ENCODE results near the gene PINK1. TPM values are rescaled to one million over a fixed set of nuclear protein-coding genes. Genes with fewer than 3 reads are reported as not detected.
A peak's percentile ranks its signal among the peaks of the same experiment; 100 is the strongest.

PINK1 gene
- total and polyA plus RNA-seq, 2 of the 13 experiments (the other 11 are each of a cell fraction or from before 2014, with no cell fraction given) = 15.3 to 16.1 TPM

DNA sequence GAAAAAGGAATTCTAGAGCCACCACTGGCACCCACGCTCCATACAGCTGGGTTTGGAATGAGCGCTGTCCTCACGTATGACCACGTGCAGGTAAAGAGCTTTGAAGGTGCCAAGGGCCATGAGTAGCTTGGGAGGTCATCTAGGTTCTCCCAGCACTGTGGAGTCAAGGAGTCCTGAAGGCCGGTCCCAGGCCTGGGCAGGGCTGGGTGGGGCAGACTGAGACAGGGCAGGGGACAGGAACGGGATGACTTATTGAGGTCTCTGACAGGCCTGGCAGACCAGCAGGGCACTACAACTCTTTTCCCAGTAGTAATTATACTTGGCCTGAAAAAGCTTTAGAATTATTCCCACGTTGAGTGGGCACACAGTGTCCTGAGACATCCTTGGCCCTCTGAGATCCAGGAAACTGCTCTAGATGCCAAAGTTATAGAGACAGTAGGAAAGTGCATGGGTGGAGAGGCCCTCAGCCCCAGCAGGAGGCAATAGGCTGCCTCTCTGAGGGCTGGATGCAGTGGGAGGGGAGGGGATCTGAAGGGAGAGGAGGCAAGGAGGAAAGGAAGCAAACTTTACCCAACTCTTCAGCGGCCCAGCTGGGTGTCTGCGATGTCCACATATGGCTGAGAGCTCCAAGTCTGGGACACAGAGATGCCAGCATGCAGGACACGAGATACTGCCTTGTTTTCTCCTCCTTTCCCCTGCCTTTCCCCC is 46.2 kb upstream of the PINK1 start:
- no TSS peak for BruUV-seq (replicated peaks)
- in situ Hi-C loops (cut with HindIII; ENCODE audit: extremely low pct_ligation_motif_present, low pct_unique_long_range_greater_than_20kb) (no loop called here), intact Hi-C loops (cut with micrococcal nuclease; ENCODE audit: unreplicated experiment) (no loop called here)
- DNase-seq (ENCODE audit: low spot score) = no peak
- Histone ChIP-seq H3K9ac (ENCODE audit: insufficient read depth, low read depth, low read length) (no peak overlapping the region), H3K4me2 (ENCODE audit: low read depth, low read length) (no peak overlapping the region), H3K27ac (ENCODE audit: extremely low read length, insufficient read depth, low read length) (no peak overlapping the region), H3K79me2 (ENCODE audit: insufficient read depth, low read length) (no peaks in the 10 kb centered on the region), H3K4me1 (ENCODE audit: insufficient read depth, low read length) (peaks cover 34% of the 10 kb centered on the region), H2AFZ (ENCODE audit: low read length) (no peak overlapping the region), H4K20me1 (ENCODE audit: insufficient read depth, low read length) (no peaks in the 10 kb centered on the region), H3K27me3 (ENCODE audit: control insufficient read depth in 1 of 2, insufficient read depth in 2 of 2, low read length in 2 of 2) (peaks cover 1 to 15% of the 10 kb centered on the region in 2 experiments; a peak in 3 of 5 replicates), H3K9me3 (ENCODE audit: low read length) (no peaks in the 10 kb centered on the region), H3K4me3 (replicated peaks in 1 of 3; ENCODE audit: insufficient read depth in 1 of 3, low read depth in 2 of 3, low read length in 3 of 3) (no peak overlapping the region), H3K36me3 (replicated peaks in 1 of 2; ENCODE audit: control insufficient read depth in 1 of 2, insufficient read depth in 2 of 2, low read length in 2 of 2) (no peaks in the 10 kb centered on the region)
- WGBS (ENCODE audit: low lambda C conversion rate) = 32% methylated on average over 8 of the region's 10 CpGs
- no peak for FAIRE-seq
- ATAC-seq = no peak
- POLR2A ChIA-PET = no interaction called here
- CTCF ChIA-PET (ENCODE audit: low intra/inter-chr PET ratio, low total read pairs) = no interaction called here
- TF ChIP-seq HNRNPK (IDR thresholded peaks at IDR 0.05; ENCODE audit: low read depth, low read length, poor library complexity, severe bottlenecking) (peak; percentile 28), HOXA7 (CRISPR knock-in tag; IDR thresholded peaks at IDR 0.05) (no peak)

DNA sequence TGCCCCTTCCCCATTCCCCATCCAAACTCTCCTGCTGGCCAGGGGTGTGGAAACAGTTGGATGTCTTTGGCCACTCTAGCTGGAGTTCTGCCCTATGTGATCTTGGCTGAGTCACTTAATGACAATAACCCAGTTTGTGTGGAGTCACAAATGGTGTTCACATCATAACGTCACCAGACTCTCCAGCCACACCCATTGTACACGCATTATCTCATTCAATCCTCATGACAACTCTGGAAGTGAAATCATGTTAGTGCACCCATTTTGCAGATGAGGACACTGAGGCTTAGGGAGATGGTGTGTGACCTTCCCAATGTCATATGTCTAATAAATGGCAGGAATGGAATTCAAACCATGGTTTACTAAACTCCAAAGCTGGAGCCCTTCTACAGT is 45.6 kb upstream of the PINK1 start:
- FAIRE-seq = no peak
- Histone ChIP-seq H3K27ac (ENCODE audit: extremely low read length, insufficient read depth, low read length) (no peak overlapping the region), H3K36me3 (replicated peaks in 1 of 2; ENCODE audit: control insufficient read depth in 1 of 2, insufficient read depth in 2 of 2, low read length in 2 of 2) (no peaks in the 10 kb centered on the region), H3K9me3 (ENCODE audit: low read length) (no peaks in the 10 kb centered on the region), H3K4me3 (replicated peaks in 1 of 3; ENCODE audit: insufficient read depth in 1 of 3, low read depth in 2 of 3, low read length in 3 of 3) (no peak overlapping the region), H4K20me1 (ENCODE audit: insufficient read depth, low read length) (no peaks in the 10 kb centered on the region), H3K79me2 (ENCODE audit: insufficient read depth, low read length) (no peaks in the 10 kb centered on the region), H3K9ac (ENCODE audit: insufficient read depth, low read depth, low read length) (no peak overlapping the region), H3K27me3 (ENCODE audit: control insufficient read depth in 1 of 2, insufficient read depth in 2 of 2, low read length in 2 of 2) (peaks cover 1 to 15% of the 10 kb centered on the region in 2 experiments; a peak in 3 of 5 replicates), H2AFZ (ENCODE audit: low read length) (no peak overlapping the region), H3K4me1 (ENCODE audit: insufficient read depth, low read length) (peaks cover 34% of the 10 kb centered on the region), H3K4me2 (ENCODE audit: low read depth, low read length) (no peak overlapping the region)
- DNase-seq (ENCODE audit: low spot score) = peak; percentile 21
- in situ Hi-C loops (cut with HindIII; ENCODE audit: extremely low pct_ligation_motif_present, low pct_unique_long_range_greater_than_20kb) (no loop called here), intact Hi-C loops (cut with micrococcal nuclease; ENCODE audit: unreplicated experiment) (no loop called here)
- POLR2A ChIA-PET = interaction anchor here (2.8 to 3.2 kb wide), 2 partner anchors 35 to 46 kb away, joined by 23 read pairs; partner anchors contain the start of genes FAM43B and PINK1
- ATAC-seq = no peak
- BruUV-seq (replicated peaks) = no TSS peak
- CTCF ChIA-PET (ENCODE audit: low intra/inter-chr PET ratio, low total read pairs) = no interaction called here
- WGBS (ENCODE audit: low lambda C conversion rate) = 11% methylated on average over 2 of the region's 2 CpGs
- TF ChIP-seq, protein P1, sequence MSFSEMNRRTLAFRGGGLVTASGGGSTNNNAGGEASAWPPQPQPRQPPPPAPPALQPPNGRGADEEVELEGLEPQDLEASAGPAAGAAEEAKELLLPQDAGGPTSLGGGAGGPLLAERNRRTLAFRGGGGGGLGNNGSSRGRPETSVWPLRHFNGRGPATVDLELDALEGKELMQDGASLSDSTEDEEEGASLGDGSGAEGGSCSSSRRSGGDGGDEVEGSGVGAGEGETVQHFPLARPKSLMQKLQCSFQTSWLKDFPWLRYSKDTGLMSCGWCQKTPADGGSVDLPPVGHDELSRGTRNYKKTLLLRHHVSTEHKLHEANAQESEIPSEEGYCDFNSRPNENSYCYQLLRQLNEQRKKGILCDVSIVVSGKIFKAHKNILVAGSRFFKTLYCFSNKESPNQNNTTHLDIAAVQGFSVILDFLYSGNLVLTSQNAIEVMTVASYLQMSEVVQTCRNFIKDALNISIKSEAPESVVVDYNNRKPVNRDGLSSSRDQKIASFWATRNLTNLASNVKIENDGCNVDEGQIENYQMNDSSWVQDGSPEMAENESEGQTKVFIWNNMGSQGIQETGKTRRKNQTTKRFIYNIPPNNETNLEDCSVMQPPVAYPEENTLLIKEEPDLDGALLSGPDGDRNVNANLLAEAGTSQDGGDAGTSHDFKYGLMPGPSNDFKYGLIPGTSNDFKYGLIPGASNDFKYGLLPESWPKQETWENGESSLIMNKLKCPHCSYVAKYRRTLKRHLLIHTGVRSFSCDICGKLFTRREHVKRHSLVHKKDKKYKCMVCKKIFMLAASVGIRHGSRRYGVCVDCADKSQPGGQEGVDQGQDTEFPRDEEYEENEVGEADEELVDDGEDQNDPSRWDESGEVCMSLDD (CRISPR knock-in tag; IDR thresholded peaks at IDR 0.05; ENCODE audit: borderline replicate concordance) = no peak
- TF ChIP-seq GPN1 (CRISPR knock-in tag; IDR thresholded peaks at IDR 0.05; ENCODE audit: borderline replicate concordance) = no peak
- peak; percentile 93 for TF ChIP-seq ZNF629 (CRISPR knock-in tag; conservative IDR thresholded peaks at IDR 0.05)
- TF ChIP-seq REPIN1 (CRISPR knock-in tag; IDR thresholded peaks at IDR 0.05; ENCODE audit: borderline replicate concordance, low read depth) = no peak
- no peak for TF ChIP-seq ZEB1 (IDR thresholded peaks at IDR 0.05; ENCODE audit: insufficient replicate concordance, low read depth)
- no peak for TF ChIP-seq SP140L (CRISPR knock-in tag; IDR thresholded peaks at IDR 0.05; ENCODE audit: borderline replicate concordance)
- TF ChIP-seq RCOR2 (CRISPR knock-in tag; IDR thresholded peaks at IDR 0.05) = 0 out of 2 replicates have a peak, but pooled peaks have one; percentile 31
- no peak for TF ChIP-seq ZNF737 (CRISPR knock-in tag; IDR thresholded peaks at IDR 0.05; ENCODE audit: borderline replicate concordance)
- peak; percentile 63; the same call in 1 of the 2 replicates for TF ChIP-seq CREB1 (IDR thresholded peaks at IDR 0.05)
- TF ChIP-seq CREB1 (CRISPR knock-in tag; IDR thresholded peaks at IDR 0.05) = no peak
- TF ChIP-seq KDM1A (CRISPR knock-in tag; IDR thresholded peaks at IDR 0.05) = peak; percentile 81
- TF ChIP-seq ZNF333 (CRISPR knock-in tag; IDR thresholded peaks at IDR 0.05; ENCODE audit: borderline replicate concordance) = no peak
- no peak for TF ChIP-seq ERF (CRISPR knock-in tag; IDR thresholded peaks at IDR 0.05)
- no peak for TF ChIP-seq BRCA1 (CRISPR knock-in tag; IDR thresholded peaks at IDR 0.05)

All from HepG2 (cell line).